Measurements from ENCODE around the gene NUDCD3. TPM values are rescaled to one million over a fixed set of nuclear protein-coding genes. Genes with fewer than 3 reads are reported as not detected.

Gene NUDCD3
- total and polyA plus RNA-seq, 2 of the 8 experiments (the other 6 are each of a cell fraction or from before 2014, with no cell fraction given) = 35.2 to 93.7 TPM

GRCh38 chr7:44498230-44498954 is 7.9 kb upstream of the NUDCD3 start (continued):
- TF ChIP-seq, protein P1, sequence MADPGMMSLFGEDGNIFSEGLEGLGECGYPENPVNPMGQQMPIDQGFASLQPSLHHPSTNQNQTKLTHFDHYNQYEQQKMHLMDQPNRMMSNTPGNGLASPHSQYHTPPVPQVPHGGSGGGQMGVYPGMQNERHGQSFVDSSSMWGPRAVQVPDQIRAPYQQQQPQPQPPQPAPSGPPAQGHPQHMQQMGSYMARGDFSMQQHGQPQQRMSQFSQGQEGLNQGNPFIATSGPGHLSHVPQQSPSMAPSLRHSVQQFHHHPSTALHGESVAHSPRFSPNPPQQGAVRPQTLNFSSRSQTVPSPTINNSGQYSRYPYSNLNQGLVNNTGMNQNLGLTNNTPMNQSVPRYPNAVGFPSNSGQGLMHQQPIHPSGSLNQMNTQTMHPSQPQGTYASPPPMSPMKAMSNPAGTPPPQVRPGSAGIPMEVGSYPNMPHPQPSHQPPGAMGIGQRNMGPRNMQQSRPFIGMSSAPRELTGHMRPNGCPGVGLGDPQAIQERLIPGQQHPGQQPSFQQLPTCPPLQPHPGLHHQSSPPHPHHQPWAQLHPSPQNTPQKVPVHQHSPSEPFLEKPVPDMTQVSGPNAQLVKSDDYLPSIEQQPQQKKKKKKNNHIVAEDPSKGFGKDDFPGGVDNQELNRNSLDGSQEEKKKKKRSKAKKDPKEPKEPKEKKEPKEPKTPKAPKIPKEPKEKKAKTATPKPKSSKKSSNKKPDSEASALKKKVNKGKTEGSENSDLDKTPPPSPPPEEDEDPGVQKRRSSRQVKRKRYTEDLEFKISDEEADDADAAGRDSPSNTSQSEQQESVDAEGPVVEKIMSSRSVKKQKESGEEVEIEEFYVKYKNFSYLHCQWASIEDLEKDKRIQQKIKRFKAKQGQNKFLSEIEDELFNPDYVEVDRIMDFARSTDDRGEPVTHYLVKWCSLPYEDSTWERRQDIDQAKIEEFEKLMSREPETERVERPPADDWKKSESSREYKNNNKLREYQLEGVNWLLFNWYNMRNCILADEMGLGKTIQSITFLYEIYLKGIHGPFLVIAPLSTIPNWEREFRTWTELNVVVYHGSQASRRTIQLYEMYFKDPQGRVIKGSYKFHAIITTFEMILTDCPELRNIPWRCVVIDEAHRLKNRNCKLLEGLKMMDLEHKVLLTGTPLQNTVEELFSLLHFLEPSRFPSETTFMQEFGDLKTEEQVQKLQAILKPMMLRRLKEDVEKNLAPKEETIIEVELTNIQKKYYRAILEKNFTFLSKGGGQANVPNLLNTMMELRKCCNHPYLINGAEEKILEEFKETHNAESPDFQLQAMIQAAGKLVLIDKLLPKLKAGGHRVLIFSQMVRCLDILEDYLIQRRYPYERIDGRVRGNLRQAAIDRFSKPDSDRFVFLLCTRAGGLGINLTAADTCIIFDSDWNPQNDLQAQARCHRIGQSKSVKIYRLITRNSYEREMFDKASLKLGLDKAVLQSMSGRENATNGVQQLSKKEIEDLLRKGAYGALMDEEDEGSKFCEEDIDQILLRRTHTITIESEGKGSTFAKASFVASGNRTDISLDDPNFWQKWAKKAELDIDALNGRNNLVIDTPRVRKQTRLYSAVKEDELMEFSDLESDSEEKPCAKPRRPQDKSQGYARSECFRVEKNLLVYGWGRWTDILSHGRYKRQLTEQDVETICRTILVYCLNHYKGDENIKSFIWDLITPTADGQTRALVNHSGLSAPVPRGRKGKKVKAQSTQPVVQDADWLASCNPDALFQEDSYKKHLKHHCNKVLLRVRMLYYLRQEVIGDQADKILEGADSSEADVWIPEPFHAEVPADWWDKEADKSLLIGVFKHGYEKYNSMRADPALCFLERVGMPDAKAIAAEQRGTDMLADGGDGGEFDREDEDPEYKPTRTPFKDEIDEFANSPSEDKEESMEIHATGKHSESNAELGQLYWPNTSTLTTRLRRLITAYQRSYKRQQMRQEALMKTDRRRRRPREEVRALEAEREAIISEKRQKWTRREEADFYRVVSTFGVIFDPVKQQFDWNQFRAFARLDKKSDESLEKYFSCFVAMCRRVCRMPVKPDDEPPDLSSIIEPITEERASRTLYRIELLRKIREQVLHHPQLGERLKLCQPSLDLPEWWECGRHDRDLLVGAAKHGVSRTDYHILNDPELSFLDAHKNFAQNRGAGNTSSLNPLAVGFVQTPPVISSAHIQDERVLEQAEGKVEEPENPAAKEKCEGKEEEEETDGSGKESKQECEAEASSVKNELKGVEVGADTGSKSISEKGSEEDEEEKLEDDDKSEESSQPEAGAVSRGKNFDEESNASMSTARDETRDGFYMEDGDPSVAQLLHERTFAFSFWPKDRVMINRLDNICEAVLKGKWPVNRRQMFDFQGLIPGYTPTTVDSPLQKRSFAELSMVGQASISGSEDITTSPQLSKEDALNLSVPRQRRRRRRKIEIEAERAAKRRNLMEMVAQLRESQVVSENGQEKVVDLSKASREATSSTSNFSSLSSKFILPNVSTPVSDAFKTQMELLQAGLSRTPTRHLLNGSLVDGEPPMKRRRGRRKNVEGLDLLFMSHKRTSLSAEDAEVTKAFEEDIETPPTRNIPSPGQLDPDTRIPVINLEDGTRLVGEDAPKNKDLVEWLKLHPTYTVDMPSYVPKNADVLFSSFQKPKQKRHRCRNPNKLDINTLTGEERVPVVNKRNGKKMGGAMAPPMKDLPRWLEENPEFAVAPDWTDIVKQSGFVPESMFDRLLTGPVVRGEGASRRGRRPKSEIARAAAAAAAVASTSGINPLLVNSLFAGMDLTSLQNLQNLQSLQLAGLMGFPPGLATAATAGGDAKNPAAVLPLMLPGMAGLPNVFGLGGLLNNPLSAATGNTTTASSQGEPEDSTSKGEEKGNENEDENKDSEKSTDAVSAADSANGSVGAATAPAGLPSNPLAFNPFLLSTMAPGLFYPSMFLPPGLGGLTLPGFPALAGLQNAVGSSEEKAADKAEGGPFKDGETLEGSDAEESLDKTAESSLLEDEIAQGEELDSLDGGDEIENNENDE (IDR thresholded peaks at IDR 0.05; ENCODE audit: insufficient replicate concordance, low read length) = no peak
- TF ChIP-seq NRF1 (IDR thresholded peaks at IDR 0.05; ENCODE audit: low read depth, low read length) (no peak), CHD1 (IDR thresholded peaks at IDR 0.05; ENCODE audit: low read depth, low read length) (no peak), SP2 (IDR thresholded peaks at IDR 0.05; ENCODE audit: low read length) (no peak), TAF1 (IDR thresholded peaks at IDR 0.05; ENCODE audit: low read depth, low read length) (no peak), MAFK (IDR thresholded peaks at IDR 0.05; ENCODE audit: low read depth, low read length) (no peak), CEBPB (IDR thresholded peaks at IDR 0.05; ENCODE audit: low read depth, low read length) (no peak), GABPA (IDR thresholded peaks at IDR 0.05; ENCODE audit: borderline replicate concordance, insufficient read depth, low read length) (no peak), SP4 (IDR thresholded peaks at IDR 0.05; ENCODE audit: low read length) (no peak), NANOG (IDR thresholded peaks at IDR 0.05; ENCODE audit: insufficient read depth, low read depth, low read length, poor library complexity, severe bottlenecking) (no peak), SP1 (IDR thresholded peaks at IDR 0.05; ENCODE audit: low read depth, low read length) (no peak)

Data from H1 (cell line).